Measurements from ENCODE around the gene CNOT6L.
A peak's percentile ranks its signal among the peaks of the same experiment; 100 is the strongest.
"Not testable (repeated sequence)": the region's sequence is repeated elsewhere in the genome, so short reads cannot be mapped to it uniquely, and the experiment has no call there.

CNOT6L gene

DNA sequence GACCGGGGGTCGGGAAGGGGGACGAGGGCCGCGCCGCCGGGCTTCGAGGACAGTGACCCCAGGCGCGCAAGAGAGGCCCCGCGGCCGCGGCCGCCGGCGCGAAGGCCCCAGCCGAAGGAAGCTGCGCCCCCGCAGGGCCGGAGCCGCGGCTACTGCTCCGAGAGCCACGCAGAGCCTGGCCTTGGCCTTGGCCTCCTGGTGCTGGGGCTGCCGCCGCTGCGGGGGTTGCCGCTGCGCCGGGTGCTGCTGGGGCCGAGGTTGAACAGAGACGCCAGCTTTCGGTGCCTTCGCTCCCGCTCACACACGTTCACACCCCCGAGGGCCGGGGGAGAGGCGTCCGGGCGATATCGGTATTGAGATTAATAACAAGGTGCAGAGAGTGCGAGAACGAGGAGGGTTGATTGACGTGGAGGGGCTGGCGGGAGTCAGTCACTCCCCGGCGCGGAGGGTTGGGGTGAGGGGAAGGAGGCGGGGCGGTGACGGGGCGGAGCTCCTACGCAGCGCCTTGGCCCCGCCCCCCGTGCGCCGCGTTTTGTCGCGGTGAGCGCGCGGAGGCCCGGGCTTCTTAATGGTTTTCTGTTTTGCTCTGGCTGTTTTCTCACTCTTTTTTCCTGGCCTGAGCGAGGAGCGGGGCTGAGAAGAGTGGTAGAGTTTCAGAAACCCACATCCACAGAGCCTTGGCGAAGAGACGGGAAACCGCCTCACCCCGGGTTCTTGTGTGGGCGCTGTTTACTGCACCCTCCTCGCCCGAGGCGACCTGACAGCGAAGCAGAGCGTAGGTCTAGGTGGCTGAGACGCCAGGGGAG is 878 bp upstream of the CNOT6L start:
- DNase-seq, result peak; percentile 77 to 82

DNA sequence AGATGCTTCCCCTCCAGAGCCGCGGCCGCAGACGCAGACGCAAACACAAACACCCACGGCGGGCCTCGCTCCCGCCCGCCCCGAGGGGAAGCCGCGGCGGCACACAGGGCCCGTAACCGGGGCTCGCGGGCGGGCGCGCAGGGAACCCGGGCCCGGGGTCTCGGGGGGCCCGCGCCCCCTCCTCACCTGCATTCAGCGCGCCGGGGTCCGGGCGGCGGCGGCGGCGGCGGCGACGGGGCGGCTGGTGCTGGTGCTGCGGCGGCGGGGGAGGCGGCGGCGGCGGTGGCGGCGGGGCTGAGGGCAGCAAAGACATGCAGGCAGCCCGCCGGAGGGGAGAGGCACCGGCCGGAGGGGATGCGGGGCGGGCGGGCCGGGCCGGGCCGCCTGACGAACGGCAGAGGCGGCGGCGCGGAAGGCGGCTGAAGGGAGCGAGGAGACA is 255 bp upstream of the CNOT6L start:
- DNase-seq, result no peak

DNA sequence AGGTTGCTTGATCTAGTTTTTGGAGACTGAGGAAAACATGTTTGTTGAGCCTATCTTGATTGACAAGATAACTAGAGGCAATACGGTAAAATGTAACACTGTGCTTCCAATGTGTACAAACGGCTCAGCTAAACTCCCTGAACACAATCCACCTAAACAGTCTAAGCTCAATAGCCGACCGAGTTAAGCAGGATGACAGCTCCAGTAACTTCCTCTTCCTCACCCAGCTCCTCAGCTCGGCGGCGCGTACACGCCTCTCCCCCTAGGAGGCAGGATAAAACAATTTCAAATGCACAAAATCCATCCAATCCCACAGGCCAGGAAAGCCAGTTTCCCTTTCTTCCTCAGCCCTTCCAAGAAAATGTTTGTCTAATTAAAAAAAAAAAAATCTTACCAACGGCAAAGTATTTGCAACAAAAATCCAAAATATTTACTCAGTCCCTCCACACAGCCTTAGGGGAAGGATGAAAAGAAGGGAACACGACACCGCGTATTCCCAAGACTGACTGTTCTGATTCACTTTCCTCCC is 1.0 kb downstream of the CNOT6L start:
- DNase-seq, result peak; percentile 80 to 86

DNA sequence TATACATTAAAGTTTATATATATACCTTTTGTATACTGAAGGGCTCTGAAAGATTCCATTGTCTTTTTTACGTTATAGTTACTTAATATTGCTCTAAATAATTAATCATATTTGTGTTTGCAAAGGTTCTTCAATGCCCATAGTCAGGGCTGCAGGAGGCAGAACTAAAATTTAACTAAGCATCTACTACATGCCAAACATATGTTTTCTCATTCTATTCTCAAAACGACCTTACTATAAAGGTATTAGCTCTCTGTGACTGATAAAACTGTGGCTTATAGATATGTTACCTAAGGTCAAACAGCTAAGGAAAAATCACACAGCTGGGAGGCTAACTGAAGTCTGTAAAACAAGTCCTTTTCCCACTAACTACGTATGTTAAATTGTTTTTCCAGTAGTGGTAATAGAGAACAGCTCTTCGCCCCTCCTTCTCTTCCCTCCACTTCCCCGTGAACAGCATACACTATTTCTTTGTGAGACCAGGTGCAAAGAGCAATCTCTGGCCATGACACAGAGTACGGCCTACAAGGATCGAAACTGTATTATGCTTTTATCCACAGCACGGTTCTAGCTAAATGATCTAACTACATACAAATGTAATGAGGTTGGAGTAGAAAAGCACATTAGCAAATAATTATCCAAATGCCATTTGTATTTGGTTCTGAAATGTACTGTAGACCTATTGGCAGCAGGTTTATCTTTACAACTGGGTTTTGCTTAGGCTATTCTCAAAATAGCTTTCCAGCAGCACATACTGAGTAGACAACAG is 1.7 kb downstream of the CNOT6L start:
- peak in 1 of 2 experiments; percentile 27 for DNase-seq

DNA sequence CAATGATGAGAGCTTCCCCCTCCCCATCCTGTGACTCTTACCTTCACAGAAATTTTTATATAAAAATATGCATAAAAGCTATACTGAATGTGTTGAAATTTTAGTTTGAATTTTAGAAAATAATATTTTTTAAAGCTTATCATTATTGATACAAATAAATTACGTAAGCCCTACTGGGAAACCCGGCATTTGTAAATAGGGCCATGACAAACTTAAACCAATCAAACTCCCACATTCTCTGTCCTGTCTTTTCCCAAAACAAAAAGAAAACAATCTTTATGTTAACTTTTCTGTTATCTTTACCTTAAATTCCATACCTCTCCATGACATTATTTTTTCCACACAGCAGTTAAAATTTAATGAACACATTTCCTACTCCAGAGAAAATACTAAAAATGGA is 2.6 kb downstream of the CNOT6L start:
- DNase-seq, result no peak

DNA sequence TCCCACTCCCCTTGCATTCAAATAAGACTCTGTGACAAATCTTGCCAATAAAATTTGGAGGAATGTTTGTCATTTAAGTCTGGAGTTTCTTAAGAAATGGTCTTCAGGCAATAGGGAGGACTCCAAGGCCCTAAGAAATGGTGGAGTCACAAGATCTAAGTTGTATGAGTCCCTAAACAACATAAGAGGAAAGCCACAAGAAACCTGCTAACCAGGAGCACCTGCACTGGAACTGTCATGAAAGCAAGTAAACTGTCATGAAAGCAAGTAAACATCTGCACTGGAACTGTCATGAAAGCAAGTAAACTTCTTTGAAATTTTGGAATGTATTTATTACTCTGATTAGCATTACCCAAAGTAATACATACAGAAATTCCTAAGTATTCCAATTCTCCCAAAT is 3.5 kb downstream of the CNOT6L start:
- no peak for DNase-seq

DNA sequence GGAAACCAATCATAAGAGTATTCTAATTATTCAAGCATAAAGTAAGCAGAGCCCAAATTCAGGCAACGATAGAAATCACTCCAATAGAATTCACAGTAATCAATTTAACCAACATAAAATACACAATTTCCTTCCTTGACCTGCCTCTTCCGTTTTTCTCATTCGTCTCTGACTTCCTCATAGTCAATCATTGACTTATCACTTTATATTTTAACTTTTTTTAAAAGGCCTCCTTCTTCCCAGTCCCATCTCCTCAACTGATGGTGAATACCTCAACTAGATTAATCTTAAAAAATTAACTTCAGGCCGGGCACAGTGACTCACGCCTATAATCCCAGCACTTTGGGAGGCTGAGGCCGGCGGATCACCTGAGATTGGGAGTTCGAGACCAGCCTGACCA is 13.3 kb downstream of the CNOT6L start:
- DNase-seq, result no peak

DNA sequence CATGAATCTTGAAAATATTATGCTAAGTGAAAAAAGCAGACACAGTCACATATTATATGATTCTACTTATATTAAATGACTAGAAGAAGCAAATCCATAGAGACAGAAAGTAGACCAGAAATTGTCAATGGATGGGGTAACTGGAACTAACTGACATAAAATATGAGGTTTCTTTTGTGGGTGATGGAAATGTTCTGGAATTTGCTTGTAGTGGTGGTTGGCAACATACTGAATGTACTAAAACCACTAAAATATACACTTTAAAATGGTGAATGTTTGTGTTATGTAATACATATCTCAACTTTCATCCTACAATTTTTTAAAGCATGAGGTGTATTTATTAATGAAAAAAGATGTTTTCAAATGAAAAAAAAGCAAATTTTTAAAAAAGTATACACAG is 14.7 kb downstream of the CNOT6L start:
- DNase-seq, result no peak

DNA sequence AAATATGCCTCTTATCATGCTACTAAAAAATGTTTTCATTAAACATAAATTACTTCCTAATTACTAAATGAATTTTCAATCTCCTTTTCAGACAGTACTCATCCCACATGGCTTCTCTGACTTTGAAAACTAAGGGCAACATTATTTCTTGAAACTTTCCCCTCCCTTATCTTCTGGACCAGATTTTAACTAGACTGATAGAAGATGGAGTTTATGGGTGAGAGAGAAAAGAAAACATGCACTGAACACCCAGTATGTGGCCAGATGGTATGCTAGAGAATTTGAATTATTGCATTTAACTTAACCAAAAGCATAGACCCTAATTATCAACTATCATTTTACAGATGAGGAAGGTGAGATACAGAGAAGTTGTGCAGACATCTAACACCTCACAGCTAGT is 16.8 kb downstream of the CNOT6L start:
- no peak for DNase-seq

DNA sequence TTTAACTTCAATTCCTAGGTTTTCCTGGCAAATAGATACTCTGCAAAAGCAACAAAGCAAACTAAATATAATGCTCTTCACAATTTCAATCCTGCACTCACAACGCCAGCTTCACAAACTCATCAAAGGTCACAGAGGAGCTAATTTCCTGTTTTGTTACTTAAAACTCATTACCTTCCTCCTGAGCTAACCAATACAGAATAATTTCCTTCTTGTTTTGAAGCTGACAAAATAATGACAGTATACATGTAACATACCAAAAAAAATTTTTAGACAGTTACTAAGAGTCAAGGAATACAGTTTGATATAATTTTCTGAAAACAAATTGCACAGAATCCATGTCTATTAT is 17.9 kb downstream of the CNOT6L start:
- DNase-seq, result peak in 1 of 2 experiments; percentile 22

DNA sequence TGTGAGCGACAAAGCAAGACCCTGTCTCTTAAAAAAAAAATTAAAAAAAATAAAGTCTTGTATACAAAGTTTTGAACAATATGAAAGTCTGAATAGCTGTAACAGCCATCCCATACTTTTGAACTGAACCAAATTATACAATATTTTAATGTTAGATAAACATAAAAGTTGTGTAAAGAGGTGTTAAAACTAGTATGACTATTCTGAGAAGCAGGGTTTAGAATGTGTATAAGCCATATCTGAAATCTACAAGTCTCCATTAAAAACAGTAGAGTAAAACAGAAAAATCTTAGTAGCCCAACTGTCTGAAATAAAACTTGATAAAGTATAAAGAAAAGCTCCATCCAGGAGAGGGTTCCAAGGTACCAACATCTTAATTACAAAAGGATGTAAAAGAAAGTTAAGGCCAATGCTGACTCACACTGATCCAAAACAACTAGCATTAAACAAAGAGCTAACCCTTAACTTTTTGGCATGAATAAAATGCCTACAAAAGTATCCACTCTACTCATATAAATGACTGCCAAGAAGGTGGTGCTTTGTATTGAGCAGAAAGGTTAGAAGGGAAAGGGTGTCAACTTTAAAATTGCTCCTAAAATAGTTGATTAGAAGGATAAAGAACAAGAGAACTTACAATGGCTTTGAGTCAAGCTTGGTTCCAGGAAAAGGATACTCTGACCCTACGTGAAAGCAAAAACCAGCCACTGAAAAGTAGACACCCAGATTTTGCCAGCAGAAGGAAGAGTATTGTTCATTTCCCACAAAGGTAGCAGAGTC is 18.5 kb downstream of the CNOT6L start:
- no peak for DNase-seq

DNA sequence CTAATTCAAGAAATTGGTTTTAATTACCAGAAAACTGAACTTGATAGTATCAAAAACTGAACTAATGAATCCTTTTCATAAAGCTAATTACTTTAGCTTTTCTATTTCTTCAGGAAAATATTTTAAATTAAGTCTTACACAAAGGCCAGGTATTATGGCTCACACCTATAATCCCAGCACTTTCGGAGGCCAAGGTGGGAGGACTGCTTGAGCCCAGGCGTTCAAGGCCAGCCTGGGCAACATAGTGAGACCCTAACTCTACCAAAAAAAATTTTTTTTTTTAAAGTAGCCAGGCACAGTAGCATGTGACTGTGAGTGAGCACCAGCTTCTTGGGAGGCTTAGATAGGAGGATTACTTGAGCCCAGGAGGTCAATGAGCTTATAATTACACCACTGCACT is 19.1 kb downstream of the CNOT6L start:
- DNase-seq, result no peak

DNA sequence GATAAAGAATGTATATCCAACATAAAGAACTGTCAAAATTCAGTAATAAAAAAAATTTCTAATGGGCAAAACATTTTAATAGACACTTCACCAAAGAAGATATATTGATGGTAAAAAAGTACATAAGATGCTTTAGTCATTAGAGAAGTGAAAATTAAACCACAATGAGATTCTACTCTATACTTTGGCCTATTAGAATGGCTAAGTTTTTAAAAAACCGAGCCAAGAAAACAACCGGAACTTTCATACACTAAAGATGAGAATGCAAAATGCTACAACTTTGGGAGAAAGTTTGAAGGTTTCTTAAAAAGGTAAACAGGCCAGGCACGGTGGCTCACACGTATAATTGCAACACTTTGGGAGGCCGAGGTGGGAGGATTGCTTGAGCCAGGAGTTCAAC is 20.8 kb downstream of the CNOT6L start:
- DNase-seq, result no peak

DNA sequence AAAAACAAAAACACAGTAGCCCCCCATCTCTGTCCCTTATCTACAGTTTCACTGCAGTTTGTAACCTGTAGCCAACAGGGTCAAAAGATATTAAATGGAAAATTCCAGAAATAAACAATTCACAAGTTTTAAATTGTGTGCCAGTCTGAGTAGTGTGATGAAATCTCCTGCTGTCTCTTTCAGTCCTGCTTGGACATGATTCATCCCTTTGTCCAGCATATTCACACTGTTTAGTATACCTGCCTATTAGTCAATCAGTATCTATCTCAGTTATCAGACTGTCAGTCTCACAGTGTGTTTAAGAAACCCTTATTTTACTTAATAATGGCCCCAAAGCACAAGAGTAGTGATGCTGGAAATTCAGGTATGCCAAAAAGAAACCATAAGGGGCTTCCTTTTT is 21.9 kb downstream of the CNOT6L start:
- no peak for DNase-seq

DNA sequence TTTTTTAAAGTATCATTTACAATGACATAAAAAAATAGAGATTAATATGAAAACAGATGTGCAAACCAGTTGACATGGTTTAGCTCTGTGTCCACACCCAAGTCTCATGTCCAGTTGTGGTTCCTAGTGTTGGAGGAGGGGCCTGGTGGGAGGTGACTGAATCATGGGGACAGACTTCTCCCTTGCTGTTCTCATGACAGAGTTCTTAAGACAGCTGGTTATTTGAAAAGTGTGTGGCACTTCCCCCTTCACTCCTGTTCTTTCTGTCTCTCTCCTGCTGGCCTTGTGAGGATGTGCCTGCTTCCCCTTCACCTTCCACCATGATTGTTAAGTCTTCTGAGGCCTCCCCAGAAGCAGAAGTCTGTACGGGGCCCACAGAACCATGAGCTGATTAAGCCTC is 23.8 kb downstream of the CNOT6L start:
- no peak for DNase-seq

DNA sequence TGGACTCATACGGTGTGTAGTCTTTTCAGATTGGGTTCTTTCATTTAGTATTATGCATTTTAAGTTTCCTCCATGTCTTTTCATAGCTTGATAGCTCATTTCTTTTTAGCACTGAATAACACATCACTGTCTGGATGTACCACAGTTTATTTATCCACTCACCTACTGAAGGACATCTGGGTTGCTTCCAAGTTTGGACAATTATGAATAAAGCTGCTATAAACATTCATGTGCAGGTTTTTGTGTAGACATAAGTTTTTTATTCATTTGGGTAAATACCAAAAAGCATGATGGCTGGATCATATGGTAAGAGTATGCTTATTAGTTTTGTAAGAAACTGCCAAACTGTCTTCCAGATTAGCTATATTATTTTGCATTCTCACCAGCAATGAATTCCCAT is 29.0 kb downstream of the CNOT6L start:
- no peak for DNase-seq

DNA sequence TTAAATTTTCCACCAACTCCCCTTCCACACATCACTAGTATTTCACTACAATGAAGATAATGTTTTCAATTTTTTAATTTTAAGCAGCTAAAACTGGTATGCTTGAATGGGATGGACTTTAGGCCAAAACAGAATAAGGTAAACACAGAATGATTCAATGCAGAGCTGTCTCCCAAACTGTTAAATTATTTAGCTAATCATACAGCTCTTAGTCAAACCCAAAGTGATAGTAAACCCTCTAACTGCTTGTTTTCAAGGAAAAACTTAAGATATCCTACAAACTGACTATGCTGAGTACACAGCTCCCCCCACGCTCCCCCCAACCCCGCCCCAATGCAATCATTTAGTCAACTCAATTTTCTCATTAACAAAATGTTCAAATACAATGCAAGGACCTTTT is 30.2 kb downstream of the CNOT6L start:
- DNase-seq, result no peak

DNA sequence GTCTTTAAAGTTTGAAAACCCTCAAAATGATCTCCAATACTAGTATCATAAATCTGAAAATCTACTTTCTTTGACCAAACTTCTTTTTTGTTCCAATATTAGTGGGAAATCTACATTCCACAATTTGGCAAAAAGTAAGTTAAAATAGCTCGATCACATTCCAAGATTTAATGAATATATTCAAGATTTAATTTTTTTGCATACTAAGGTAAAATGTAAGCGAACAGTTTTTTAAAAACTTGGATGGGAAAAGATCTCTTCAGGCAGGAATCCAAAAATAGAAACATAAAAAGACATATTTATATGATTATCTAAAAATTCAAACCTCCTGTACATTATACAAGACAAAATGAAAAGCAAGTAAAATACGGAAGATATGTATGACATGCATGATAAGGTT is 31.2 kb downstream of the CNOT6L start:
- no peak for DNase-seq

DNA sequence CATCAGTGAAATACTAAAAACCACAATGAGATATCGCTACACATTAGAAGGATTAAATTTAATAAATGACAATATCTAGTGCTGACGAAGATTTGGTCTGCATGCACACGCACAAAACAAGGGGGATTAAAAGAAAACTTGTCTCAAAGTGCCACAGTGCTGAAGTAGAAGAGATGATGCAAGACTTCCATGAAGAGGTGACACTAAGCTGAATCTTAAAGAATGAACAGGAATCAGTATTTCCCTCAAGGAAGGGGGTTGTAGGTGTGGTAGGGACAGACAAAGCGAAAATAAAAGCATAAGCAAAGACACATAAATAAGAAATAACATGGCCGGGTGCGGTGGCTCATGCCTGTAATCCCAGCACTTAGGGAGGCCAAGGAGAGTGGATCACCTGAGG is 33.5 kb downstream of the CNOT6L start:
- DNase-seq, result no peak

DNA sequence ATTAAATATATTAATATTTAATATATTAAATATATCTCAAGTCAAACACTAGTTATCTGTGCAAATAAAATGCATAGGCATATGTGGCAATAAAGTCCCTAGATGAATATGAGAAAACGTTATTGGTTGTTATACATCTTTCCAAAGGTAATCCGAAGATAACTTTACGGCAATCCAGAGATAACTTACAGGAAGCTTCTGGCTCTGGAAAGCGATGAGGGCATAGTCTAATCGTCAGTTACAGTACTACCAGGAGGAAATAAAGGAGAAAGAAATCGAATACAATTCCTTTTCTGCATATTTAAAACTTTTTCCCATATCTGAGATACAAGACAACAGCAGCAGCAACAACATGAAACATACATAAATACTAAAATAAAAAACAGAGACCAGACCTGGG is 35.3 kb downstream of the CNOT6L start:
- no peak for DNase-seq

DNA sequence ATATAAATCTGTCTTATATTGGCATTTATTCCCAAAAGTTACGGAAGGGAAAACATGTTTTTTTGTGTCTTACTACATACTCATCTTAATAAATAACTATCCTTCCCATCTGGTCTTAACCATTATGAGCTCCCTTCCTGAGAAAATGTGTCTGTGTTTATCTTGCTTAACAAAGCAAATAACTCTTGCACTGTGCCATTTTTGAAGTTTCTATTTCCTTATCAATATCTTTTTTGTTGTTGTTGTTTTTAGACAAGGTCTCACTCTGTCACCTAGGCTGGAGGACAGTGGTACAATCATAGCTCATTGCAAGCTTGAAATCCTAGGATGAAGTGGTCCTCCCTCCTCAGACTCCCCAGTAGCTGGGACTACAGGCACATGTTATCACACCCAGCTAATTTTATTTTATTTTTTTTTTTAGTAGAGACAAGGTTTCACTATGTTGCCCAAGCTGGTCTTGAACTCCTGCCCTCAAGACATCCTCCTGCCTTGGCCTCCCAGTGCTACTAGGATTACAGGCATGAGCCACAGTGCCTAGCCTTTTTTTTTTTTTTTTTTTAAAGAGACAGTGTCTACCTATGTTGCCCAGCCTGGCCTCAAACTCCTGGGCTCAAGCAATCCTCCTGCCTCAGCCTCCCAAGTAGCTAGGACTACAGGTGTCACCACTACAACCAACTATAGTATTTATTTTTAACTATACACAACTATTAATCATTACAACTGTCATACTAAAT is 36.9 kb downstream of the CNOT6L start:
- DNase-seq, result no peak

DNA sequence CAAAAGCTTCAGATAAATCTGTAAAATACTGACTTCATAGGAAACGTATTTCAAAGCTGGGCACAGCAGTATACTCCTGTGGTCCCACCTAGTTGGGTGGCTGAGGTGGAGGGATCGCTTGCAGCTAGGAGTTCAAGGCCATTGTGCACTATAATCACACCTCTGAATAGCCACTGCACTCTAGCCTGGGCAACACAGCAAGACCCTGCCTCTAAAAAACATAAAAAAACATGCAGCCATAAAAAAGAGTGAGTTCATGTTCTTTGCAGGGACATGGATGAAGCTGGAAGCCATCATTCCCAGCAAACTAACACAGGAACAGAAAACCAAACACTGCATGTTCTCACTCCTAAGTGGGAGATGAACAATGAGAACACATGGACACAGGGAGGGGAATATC is 38.4 kb downstream of the CNOT6L start:
- DNase-seq, result not testable (repeated sequence)
